H9 (cell line): ENCODE data around the gene CDK16. TPM values are rescaled to one million over a fixed set of nuclear protein-coding genes. Genes with fewer than 3 reads are reported as not detected.

Source experiments
- DNase-seq: peaks from one replicate; pipeline ENCODE4 v3.0.0-alpha.2; 2017
- H2AFZ ChIP-seq: one replicate; pipeline ENCODE4 v1.6.1; 2013; ENCODE audit warnings: mild to moderate bottlenecking, low read length, control low read depth, moderate library complexity
- H2AK5ac ChIP-seq: 2 replicates; pipeline ENCODE4 v1.6.1; 2013; ENCODE audit warnings: low read length, control low read depth, mixed read lengths; ENCODE audit not compliant: insufficient read length
- H2BK120ac ChIP-seq: one replicate; pipeline ENCODE4 v1.6.1; 2013; ENCODE audit warnings: low read depth, mild to moderate bottlenecking, low read length, control low read depth, inconsistent platforms; ENCODE audit not compliant: poor library complexity, severe bottlenecking
- H2BK12ac ChIP-seq: 2 replicates; pipeline ENCODE4 v1.6.1; 2013; ENCODE audit warnings: low read length, control low read depth, mixed read lengths, low read depth; ENCODE audit not compliant: insufficient read length
- H2BK15ac ChIP-seq: 2 replicates; pipeline ENCODE4 v1.6.1; 2013; ENCODE audit warnings: low read depth, low read length, control low read depth
- H2BK20ac ChIP-seq: one replicate; pipeline ENCODE4 v1.6.1; 2013; ENCODE audit warnings: low read depth, mild to moderate bottlenecking, low read length, control low read depth, inconsistent platforms; ENCODE audit not compliant: poor library complexity, severe bottlenecking
- H2BK5ac ChIP-seq: 2 replicates; pipeline ENCODE4 v1.6.1; 2013; ENCODE audit warnings: low read length, control low read depth, mixed read lengths; ENCODE audit not compliant: insufficient read length
- H3K14ac ChIP-seq: 2 replicates; pipeline ENCODE4 v1.6.1; 2013; ENCODE audit warnings: low read length, control low read depth; ENCODE audit not compliant: insufficient read depth
- H3K18ac ChIP-seq: 2 replicates; pipeline ENCODE4 v1.6.1; 2013; ENCODE audit warnings: low read depth, mild to moderate bottlenecking, mixed read lengths, low read length, control low read depth; ENCODE audit not compliant: insufficient read length
- H3K23ac ChIP-seq: 2 replicates; pipeline ENCODE4 v1.6.1; 2013; ENCODE audit warnings: low read length, control low read depth, mixed read lengths, low read depth; ENCODE audit not compliant: insufficient read length
- H3K23me2 ChIP-seq: 2 replicates; pipeline ENCODE4 v1.6.1; 2013; ENCODE audit warnings: low read depth, mild to moderate bottlenecking, mixed read lengths, low read length, control low read depth; ENCODE audit not compliant: insufficient read length, poor library complexity, severe bottlenecking
- H3K27ac ChIP-seq: 2 replicates; pipeline ENCODE4 v1.5.1; 2013; ENCODE audit warnings: low read length, control low read depth, mixed read lengths, low read depth; ENCODE audit not compliant: insufficient read length
- H3K27me3 ChIP-seq: 2 replicates; pipeline ENCODE4 v1.6.1; 2013; ENCODE audit warnings: low read length, control low read depth, inconsistent platforms; ENCODE audit not compliant: insufficient read depth
- H3K4ac ChIP-seq: 2 replicates; pipeline ENCODE4 v1.6.1; 2013; ENCODE audit warnings: low read depth, mild to moderate bottlenecking, control low read depth, inconsistent platforms, low read length, moderate library complexity
- H3K4me1 ChIP-seq: 2 replicates; pipeline ENCODE4 v1.6.1; 2013; ENCODE audit warnings: low read length, control low read depth, inconsistent platforms; ENCODE audit not compliant: insufficient read depth
- H3K4me2 ChIP-seq: 2 replicates; pipeline ENCODE4 v1.6.1; 2013; ENCODE audit warnings: low read length, control low read depth, mixed read lengths; ENCODE audit not compliant: insufficient read length, insufficient read depth
- H3K56ac ChIP-seq: 2 replicates; pipeline ENCODE4 v1.6.1; 2013; ENCODE audit warnings: low read depth, mild to moderate bottlenecking, mixed read lengths, low read length, control low read depth; ENCODE audit not compliant: insufficient read length
- H3K79me1 ChIP-seq: 2 replicates; pipeline ENCODE4 v1.6.1; 2013; ENCODE audit warnings: low read depth, mild to moderate bottlenecking, moderate library complexity, low read length, control low read depth, inconsistent platforms; ENCODE audit not compliant: insufficient read depth, poor library complexity, severe bottlenecking
- H3K79me2 ChIP-seq: 2 replicates; pipeline ENCODE4 v1.6.1; 2013; ENCODE audit warnings: low read length, control low read depth, inconsistent platforms; ENCODE audit not compliant: insufficient read depth
- H3K9ac ChIP-seq: 2 replicates; pipeline ENCODE4 v1.6.1; 2013; ENCODE audit warnings: low read length, control low read depth, mixed read lengths; ENCODE audit not compliant: insufficient read length; ENCODE audit errors: extremely low read depth
- H3K9me3 ChIP-seq: one replicate; pipeline ENCODE4 v1.6.1; 2013; ENCODE audit warnings: low read depth, low read length, inconsistent platforms; ENCODE audit not compliant: control insufficient read depth
- H3T11ph ChIP-seq: one replicate; pipeline ENCODE4 v1.6.1; 2013; ENCODE audit warnings: mild to moderate bottlenecking, low read length, control low read depth, inconsistent platforms
- H4K20me1 ChIP-seq: one replicate; pipeline ENCODE4 v1.6.1; 2013; ENCODE audit not compliant: control insufficient read depth, insufficient read length, insufficient read depth
- H4K5ac ChIP-seq: 2 replicates; pipeline ENCODE4 v1.6.1; 2013; ENCODE audit warnings: low read depth, mild to moderate bottlenecking, mixed read lengths, low read length, control low read depth; ENCODE audit not compliant: insufficient read length
- H4K8ac ChIP-seq: replicated peaks from 2 replicates; pipeline ENCODE4 v1.6.1; 2013; ENCODE audit warnings: low read length, control low read depth, mixed read lengths, low read depth; ENCODE audit not compliant: insufficient read length
- H4K91ac ChIP-seq: 2 replicates; pipeline ENCODE4 v1.6.1; 2013; ENCODE audit warnings: low read depth, mild to moderate bottlenecking, moderate library complexity, mixed read lengths, low read length, control low read depth; ENCODE audit not compliant: insufficient read length
- H3K27ac Mint-ChIP-seq, 3 experiments: 2 replicates in 2 of 3; 3 replicates in 1 of 3; pipeline ENCODE4 v1.8.0; 2020 to 2021; ENCODE audit warnings: mixed read lengths in 3 of 3, mild to moderate bottlenecking in 1 of 3, moderate library complexity in 1 of 3
- H3K27me3 Mint-ChIP-seq: 2 replicates; pipeline ENCODE4 v1.8.0; 2021; ENCODE audit warnings: low read depth, mild to moderate bottlenecking, moderate library complexity, mixed read lengths
- H3K36me3 Mint-ChIP-seq, 3 experiments: 2 replicates in 2 of 3; 3 replicates in 1 of 3; pipeline ENCODE4 v1.8.0; 2020 to 2021; ENCODE audit warnings: low read depth in 3 of 3, mixed read lengths in 3 of 3; ENCODE audit not compliant: insufficient read depth in 1 of 3
- H3K4me1 Mint-ChIP-seq, 2 experiments: 2 replicates each; pipeline ENCODE4 v1.8.0; 2020; ENCODE audit warnings: mixed read lengths in 2 of 2
- H3K4me3 Mint-ChIP-seq, 2 experiments: 2 replicates in 1 of 2; 3 replicates in 1 of 2; pipeline ENCODE4 v1.8.0; 2020 to 2021; ENCODE audit warnings: mild to moderate bottlenecking in 2 of 2, mixed read lengths in 2 of 2, moderate library complexity in 1 of 2
- H3K9me3 Mint-ChIP-seq, 2 experiments: 2 replicates in 1 of 2; 3 replicates in 1 of 2; pipeline ENCODE4 v1.8.0; 2020; ENCODE audit warnings: mild to moderate bottlenecking in 2 of 2, mixed read lengths in 2 of 2, moderate library complexity in 1 of 2
- WGBS: extraction: QIAGEN DNeasy Blood & Tissue Kit; methylation state at CpG from one replicate; pipeline ENCODE4 v1.1.7; 2013; ENCODE audit warnings: missing lambda C conversion rate, low lambda C conversion rate, mixed read lengths; ENCODE audit not compliant: insufficient read length; ENCODE audit errors: extremely low coverage; 5-methylcytosine and 5-hydroxymethylcytosine counted together
- total RNA-seq: library from RNA; stranded (reverse); gene quantifications from 2 replicates; pipeline ENCODE4 v1.2.1, GENCODE V29; 2021
- TF ChIP-seq, protein P1 (sequence below): fragments of 200-600 bp; sonication (generic); conservative IDR thresholded peaks from 3 replicates; pipeline ENCODE4 v1.8.0; 2021; ENCODE audit warnings: antibody characterized with exemption, mild to moderate bottlenecking

Gene CDK16
- total RNA-seq, 1 experiment from 2014 or later, result 226 TPM

DNA sequence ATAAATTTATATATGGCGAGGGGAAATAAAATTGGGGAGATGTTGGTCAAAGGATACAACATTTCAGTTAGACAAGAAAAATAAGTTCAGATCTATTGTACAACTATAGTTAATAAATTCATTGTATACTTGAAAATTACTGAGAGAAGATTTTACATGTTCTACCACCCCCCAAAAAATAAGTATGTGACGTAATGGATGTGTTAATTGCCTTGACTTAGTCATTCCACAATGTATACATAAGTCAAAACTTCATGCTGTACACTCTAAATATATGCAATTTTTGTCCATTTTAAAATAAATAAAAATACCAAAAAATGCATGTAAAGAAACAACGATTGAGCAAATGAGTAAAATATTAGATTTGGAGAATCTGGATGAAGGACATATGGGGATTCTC, 16.1 kb downstream of the CDK16 start:
- no peak overlapping the region for H3K14ac ChIP-seq
- Mint-ChIP-seq H3K4me3 (peak overlapping the region; percentile 98 to 100), H3K27ac (peak overlapping the region; percentile 56 to 100 (median 77); a peak in 5 of 7 replicates), H3K36me3 (peaks cover 2 to 16% (median 8%) of the 10 kb centered on the region in 3 experiments; a peak in 5 of 7 replicates), H3K27me3 (peaks cover 3% of the 10 kb centered on the region; the same call in 1 of the 2 replicates), H3K9me3 (no peaks in the 10 kb centered on the region; a peak in 1 of 5 replicates), H3K4me1 (peaks cover 5 to 24% of the 10 kb centered on the region in 2 experiments)
- no peaks in the 10 kb centered on the region for H4K20me1 ChIP-seq
- peaks cover 2% of the 10 kb centered on the region for H3K79me1 ChIP-seq
- H3K18ac ChIP-seq, result no peak overlapping the region
- H4K5ac ChIP-seq, result no peak overlapping the region
- TF ChIP-seq, protein P1, sequence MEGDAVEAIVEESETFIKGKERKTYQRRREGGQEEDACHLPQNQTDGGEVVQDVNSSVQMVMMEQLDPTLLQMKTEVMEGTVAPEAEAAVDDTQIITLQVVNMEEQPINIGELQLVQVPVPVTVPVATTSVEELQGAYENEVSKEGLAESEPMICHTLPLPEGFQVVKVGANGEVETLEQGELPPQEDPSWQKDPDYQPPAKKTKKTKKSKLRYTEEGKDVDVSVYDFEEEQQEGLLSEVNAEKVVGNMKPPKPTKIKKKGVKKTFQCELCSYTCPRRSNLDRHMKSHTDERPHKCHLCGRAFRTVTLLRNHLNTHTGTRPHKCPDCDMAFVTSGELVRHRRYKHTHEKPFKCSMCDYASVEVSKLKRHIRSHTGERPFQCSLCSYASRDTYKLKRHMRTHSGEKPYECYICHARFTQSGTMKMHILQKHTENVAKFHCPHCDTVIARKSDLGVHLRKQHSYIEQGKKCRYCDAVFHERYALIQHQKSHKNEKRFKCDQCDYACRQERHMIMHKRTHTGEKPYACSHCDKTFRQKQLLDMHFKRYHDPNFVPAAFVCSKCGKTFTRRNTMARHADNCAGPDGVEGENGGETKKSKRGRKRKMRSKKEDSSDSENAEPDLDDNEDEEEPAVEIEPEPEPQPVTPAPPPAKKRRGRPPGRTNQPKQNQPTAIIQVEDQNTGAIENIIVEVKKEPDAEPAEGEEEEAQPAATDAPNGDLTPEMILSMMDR, result no peak
- H2BK20ac ChIP-seq, result no peak overlapping the region
- DNase-seq, result no peak
- no peak overlapping the region for H2BK120ac ChIP-seq
- H2BK5ac ChIP-seq, result no peak overlapping the region
- H3K9ac ChIP-seq, result no peak overlapping the region
- no peak overlapping the region for H2AK5ac ChIP-seq
- H2AFZ ChIP-seq, result no peak overlapping the region
- no peak overlapping the region for H4K91ac ChIP-seq
- no peaks in the 10 kb centered on the region for H3K27me3 ChIP-seq
- 0 out of 2 replicates have a peak, but pooled peaks cover 2% of the 10 kb centered on the region for H3K4me1 ChIP-seq
- no peaks in the 10 kb centered on the region for H3K9me3 ChIP-seq
- H3K79me2 ChIP-seq, result peaks cover 15% of the 10 kb centered on the region; the same call in 1 of the 2 replicates
- H4K8ac ChIP-seq, result no peak overlapping the region
- H3K4ac ChIP-seq, result no peak overlapping the region
- no peak overlapping the region for H3T11ph ChIP-seq
- H3K23ac ChIP-seq, result no peak overlapping the region
- no peak overlapping the region for H2BK15ac ChIP-seq
- peaks cover 5% of the 10 kb centered on the region for H3K23me2 ChIP-seq
- no peak overlapping the region for H2BK12ac ChIP-seq
- no CpG with 5 or more reads among the region's 3 CpGs for WGBS
- peak overlapping the region; percentile 52 for H3K4me2 ChIP-seq
- no peak overlapping the region for H3K27ac ChIP-seq
- no peak overlapping the region for H3K56ac ChIP-seq
